Mammary epithelial cell (primary cell): ENCODE results near the gene MED25.

ENCODE experiments used
- CTCF ChIP-seq, 2 donors: IDR thresholded peaks in 1 of 2; conservative IDR thresholded peaks in 1 of 2; 2 replicates each; pipeline ENCODE4 v1.5.1; 2011 to 2012; ENCODE audit warnings: inconsistent platforms in 2 of 2, low read length in 2 of 2, mild to moderate bottlenecking in 2 of 2, control low read depth in 1 of 2, low read depth in 1 of 2; ENCODE audit not compliant: insufficient read depth in 1 of 2; ENCODE audit errors: extremely low read depth in 1 of 2
- EZH2 ChIP-seq: IDR thresholded peaks from 2 replicates; pipeline ENCODE4 v1.6.1; 2012; ENCODE audit warnings: low read length, inconsistent platforms, borderline replicate concordance

GRCh38 chr19:49812452-49812996 is 5.6 kb upstream of the MED25 start:
- TF ChIP-seq CTCF (conservative IDR thresholded peaks at IDR 0.05 in 1 of 2, IDR thresholded peaks at IDR 0.05 in 1 of 2; ENCODE audit: extremely low read depth in 1 of 2, insufficient read depth in 1 of 2, low read depth in 1 of 2, low read length in 2 of 2) (no peak), EZH2 (no peak)
